Activated CD4-positive, CD25-positive, alpha-beta regulatory T cell treated with anti-CD3 and anti-CD28 coated beads, Interleukin-2, amount 50 U/mL, for 72 hours (primary cell): ENCODE results near the gene CERK.
"Not testable (repeated sequence)": the region's sequence is repeated elsewhere in the genome, so short reads cannot be mapped to it uniquely, and the experiment has no call there.

Experiments used
- DNase-seq: peaks from one replicate; pipeline ENCODE4 v3.0.0; 2021

The CERK gene

DNA sequence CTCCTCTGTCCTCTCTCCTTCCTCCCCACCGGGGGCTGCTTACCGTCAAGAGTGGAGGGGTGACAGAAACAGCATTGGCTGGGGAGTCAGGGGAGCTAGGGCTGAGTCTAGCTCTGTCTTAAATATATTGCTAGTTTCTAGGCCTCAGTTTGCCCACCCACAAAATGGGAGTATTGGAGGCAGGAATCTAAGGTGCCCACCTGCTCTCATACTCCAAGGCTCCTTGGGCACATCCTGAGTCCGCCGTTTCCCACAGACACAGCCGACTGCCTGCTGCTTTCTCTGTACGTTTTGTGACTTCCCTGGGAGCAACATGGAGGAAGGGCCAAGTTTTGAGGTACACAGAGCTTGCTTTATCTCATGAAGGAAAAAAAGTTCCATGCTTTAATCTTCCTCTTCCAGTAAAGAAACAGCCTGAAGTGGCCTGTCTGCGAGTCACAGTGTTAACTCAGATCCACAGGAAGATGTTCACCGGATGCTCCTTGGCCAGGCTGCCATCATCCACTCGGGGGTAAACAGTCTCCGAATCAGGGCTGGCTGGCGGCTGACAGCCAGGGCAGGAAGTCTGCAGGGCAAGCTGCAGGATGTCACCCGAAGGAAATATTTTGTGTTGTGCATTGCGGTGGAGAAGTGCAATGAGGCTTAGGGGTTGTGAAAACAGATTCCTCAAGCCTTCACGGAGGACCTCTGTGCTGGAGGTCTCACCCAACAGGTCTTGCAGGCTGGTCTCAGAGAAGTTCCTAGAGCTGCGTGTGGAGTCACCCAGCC lies 11.0 kb upstream of the CERK start:
- DNase-seq, result peak; percentile 50

DNA sequence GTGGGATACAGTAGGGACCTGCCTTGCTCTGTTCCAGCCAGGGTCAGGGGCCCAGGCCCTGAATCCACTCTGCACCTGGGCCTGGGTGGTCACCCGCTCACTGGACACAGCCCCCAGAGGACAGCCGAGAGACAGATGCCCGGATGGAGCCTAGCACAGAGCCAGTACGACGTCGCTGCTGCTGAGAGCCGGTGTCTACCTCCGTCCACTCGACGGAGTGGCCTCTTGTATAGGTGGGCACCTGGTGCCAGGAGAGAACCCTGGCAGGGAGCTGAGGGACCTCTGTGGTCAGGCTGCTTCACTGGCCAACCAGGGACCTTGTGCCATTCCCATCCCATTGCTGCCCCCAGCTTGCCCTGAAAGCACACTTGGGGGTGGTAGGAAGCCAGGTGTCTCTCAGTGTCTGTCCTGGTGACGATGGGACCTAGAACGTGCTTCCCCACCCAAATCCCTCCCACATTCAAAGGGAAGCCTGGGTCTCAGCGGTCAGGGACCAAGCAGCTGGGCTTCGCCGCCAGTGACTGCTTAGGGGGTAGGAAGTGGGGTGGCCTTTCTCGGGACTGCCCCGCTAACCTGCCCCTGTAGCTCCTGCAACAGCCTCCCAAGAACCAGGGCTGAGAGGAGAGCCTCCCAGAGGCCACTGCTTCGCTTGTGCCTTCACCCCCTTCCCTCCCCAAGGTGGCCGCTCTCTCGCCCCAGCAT lies 10.3 kb upstream of the CERK start:
- no peak for DNase-seq

DNA sequence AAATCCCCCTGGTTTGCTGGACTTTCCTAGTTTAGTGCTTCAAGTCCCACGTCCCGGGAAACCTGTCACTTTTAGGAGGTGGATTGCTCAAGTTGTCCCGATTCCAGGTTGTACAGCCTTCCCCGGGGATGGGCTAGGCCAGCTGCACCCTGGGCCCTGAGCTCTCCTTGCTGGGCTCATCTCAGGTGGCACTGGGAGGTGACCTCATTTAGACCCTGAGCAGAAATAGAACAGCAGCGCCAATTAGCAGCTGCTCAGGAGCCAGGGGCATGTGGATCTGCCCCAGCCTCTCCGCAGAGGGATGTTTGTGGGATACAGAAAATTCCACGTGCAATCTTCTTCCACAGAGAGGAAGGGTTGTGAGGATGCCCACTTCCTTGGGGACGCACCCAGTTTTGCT lies 9.6 kb upstream of the CERK start:
- DNase-seq, result no peak

DNA sequence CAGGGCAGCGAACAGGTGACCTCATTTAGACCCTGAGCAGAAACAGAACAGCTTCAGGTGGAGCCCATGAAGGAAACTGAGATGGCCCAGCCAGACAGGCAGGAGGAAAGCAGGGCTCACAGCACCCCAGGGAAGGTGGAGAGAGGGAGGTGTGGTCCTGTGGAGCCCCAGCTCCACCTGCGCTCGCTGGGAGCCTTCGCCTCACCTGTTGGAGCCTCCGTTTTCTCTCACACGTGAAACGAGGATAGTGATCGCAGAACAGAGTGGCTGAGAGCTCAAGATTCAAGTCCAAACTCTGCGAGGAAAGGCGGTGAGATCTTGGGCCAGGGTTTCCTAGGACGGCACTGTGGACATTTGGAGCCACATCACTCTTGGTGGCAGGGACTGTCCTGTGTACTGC lies 8.6 kb upstream of the CERK start:
- DNase-seq, result no peak

DNA sequence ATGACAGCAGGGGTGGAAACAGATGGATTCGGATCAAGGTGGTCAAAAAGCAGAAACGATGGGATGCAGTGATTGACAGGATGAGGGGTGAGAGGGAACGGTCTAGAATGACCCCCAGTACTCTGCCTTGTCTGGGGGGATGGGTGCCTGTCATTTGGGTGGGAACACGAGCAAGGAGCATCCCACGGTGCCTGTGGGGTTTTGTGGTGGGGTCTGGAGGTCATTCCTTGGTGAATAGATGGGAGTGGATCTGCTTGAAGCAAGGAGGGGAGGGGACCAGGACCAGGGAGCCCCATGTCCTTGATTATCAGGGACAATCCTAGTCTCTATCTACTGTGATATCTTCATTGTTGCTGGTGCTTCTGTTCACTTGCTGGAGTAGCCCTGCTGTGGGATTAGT lies 8.1 kb upstream of the CERK start:
- no peak for DNase-seq

DNA sequence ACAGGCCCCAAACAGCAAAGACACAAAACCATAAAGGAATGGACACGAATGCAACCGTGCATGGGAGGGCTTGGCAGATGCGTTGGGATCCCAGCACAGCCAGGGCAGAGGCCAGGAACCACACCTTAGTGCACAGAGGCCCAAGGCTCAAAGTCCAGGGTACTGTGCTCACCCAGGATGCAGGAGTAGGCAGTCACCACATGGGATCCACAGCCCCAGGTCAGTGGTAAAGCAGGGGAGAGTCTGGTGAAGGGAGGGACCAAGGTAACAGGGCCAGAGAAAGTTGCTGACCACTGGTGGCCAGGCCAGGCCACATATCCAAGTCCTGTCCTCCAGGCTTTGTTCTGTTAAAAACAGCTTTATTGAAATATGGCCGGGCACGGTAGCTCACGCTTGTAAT lies 6.5 kb upstream of the CERK start:
- DNase-seq, result no peak

DNA sequence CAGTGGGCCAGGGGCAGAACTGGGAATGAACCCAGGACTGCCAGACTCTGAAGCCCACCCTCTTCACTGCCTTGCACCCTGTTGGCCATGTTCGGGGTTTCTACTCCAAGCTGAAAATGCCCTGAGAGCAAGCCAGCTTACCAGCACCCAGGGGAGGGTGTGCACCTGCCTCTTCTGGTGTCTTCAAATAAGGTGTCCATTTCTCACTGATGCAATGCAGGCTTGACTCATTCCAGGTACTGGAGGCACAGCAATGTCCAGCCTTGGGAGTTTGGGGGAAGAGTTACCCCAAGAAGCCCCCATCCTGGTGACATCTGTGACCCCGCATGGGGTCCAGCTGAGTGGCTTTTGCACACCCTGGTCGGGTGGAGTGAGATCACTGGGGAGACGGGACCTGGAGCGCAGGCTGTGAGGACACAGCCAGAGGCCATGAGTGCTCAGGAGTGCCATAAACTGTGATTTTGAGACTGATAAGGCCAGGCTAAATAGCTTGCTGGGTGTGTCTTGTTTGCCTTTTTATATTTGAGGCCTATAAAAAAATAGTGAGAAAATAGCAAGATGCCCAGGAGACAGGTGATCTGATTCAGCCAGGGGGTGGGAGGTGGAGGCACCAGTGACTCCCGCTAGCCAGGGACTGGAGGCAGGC lies 4.6 kb upstream of the CERK start:
- no peak for DNase-seq

DNA sequence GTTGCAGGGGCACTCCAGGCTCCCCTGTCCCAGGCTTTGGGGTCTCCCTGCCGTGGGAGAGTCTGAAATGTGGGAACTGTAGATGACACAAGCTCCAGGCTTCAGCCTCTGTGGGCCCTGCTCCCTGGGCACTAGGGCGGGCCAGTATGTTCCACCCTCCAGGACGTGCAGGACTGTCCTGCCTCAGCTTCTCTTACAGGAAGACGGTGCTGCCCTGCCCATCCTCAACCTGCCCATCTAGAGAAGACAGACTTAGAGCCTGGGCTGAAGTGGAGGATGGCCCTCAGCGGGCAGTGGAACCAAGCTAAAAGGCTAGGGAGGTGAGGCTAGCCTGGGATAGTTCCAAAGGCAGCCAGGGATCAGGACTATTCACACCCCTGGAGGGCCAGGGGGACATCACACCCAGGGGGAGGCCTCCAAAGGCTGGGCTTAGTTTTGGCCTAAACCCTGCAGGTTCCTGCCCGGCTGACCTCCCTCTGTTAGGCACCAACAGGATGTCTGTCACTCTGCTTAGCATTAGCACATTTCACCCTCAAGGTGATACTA lies 4.0 kb upstream of the CERK start:
- DNase-seq, result no peak

DNA sequence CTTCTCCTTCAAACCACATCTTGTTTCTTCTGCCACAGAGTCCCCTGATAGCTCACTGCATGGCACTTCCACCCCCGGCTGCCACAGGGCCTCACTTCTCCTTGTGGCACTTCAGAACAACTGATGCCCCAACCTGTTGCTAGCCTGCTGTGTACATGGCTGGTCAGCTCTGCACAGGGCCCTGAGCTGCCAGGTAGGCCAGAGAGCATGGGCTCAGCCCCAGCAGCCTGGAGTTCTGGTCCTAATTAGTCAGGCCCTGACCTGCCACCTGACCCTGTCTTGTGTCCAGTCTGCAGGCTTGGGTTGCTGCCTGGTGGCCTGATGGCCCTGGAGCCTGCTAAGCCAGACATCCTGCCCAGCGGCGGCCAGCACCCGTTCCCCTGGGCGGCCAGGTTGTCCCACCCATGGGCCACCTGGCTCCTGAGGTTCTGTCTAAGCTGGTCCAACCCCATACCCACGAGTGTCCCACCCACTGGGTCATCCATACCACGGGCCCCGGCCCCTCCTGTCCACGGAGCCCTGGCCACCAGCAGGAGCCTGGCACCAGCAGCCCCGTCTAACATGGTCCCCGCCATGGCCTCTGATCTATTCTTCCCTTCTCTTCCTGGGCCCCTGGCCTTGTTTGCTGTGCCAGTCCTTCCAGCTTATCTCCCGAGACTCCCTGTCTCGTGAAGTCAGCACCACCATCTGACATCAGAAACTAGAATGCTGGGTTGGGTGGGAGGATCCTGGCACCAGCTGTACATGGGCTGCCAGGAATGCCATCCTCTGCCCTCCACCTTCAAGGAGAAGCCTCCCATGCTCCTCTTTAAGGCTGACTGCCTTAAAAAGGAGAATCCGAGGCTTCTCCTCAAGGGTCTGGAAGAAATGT lies 3.1 kb upstream of the CERK start:
- DNase-seq, result no peak

DNA sequence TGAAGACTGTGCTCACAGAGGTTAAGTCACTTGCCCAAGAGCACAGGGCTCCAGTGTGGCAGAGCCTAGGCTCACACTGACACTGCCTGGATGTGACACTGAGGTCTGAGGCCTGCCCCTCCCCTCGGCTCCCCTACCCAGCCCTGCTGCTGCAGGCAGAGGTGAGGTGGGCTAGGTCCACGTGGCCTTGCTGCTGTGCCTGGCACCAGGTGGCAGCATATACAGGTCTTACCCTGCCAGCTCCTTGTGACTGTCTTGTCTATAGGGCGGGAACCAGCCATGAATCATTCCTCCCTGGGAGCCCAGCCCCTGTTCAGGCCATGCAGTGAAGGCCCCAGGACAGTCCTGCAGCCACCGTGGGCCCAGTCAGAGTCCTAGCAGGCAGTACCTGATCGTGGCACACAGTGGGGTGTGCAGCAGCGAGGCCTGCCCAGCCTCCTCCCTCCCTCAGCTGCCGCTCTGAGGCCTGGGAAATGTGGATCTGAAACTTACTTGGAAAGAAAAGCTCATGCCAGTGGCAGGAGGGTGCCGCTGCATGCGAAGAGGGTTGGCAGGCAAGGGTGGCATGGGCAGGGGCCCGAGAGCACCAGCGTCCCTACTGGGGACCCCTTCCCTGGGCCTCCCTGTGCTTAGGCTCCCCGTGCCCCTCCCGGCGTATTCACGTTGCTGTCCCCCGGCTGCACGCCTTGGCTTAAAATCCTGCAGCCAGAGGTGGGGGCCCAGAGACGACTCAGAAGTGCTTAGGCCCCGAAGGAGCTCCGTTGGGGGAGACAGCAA lies 1.2 kb upstream of the CERK start:
- peak; percentile 57 for DNase-seq

DNA sequence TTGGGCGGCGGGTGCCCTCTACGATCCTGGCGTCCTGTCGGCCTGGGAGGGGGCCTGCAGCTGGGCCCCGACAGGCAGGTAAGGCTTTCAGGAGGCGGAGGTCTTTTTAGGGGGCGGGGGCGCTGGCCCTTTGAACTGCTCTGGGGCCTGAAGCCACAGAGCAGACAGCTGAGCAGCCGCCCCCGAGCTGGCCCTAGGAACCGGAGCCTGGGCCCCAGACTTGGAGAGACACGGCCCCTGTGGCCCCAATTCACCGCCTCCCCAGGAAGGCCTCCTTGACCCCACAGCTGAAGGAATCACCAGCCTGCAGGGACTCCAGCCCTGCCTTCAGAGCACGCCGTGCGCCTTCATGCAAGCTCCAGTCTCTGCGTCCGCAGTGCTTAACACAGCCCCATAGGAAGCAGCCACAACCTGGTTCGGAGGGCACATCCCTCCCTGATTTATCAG lies 618 bp upstream of the CERK start:
- DNase-seq, result no peak

DNA sequence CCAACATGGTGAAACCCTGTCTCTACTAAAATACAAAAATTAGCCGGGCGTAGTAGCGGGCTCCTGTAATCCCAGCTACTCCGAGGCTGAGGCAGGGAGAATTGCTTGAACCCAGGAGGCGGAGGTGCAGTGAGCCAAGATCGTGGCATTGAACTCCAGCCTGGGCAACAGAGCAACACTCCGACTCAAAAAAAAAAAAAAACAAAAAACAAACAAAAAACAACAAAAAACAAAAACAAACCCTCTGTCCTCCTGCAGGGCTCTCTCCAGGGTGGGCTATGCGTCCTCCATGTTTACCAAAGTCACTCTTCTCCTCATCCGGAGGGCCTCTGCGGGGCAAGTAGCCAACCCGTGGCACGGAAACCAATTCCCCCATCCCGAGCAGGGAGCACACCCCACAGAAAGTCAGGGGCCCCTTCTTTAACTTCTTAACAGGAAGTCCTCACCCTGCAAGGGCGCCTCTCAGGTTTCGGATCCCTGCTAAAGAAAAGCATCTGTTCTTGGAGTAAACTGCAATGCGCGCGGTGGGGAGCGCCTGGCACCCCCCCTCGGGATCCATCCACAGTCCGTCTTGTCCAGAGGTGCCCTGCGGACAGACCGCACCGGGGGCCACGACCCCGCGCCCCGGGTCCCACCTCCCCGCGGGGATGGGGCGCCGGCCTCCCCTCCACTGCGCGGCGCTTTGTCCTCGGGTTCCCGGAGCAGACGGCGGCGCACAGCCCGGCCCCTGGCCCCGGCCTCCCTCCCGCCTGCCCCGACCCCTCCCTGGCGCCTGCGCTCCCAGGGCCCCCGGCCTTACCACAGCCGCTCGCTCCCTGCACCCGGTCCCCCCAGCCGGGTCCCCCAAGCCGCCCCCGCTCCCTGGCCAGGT lies 712 bp downstream of the CERK start:
- DNase-seq, result peak; percentile 53

DNA sequence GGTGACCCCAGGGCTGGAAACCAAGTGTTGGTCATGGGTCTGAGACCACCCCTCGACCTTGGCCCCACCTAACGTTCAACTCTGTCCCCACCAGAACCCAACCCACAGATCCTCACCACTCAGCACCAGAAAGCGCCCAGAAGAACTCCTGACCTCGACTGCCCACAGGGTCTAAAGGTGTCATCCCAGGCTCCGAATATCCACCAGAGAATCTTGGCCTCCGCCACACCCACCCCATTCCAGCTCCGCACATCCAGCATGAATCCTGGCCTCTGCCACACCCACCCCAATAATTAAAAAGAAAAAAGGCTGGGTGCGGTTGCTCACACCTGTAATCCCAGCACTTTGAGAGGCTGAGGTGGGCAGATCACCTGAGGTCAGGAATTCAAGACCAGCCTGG lies 1.3 kb downstream of the CERK start:
- no peak for DNase-seq

DNA sequence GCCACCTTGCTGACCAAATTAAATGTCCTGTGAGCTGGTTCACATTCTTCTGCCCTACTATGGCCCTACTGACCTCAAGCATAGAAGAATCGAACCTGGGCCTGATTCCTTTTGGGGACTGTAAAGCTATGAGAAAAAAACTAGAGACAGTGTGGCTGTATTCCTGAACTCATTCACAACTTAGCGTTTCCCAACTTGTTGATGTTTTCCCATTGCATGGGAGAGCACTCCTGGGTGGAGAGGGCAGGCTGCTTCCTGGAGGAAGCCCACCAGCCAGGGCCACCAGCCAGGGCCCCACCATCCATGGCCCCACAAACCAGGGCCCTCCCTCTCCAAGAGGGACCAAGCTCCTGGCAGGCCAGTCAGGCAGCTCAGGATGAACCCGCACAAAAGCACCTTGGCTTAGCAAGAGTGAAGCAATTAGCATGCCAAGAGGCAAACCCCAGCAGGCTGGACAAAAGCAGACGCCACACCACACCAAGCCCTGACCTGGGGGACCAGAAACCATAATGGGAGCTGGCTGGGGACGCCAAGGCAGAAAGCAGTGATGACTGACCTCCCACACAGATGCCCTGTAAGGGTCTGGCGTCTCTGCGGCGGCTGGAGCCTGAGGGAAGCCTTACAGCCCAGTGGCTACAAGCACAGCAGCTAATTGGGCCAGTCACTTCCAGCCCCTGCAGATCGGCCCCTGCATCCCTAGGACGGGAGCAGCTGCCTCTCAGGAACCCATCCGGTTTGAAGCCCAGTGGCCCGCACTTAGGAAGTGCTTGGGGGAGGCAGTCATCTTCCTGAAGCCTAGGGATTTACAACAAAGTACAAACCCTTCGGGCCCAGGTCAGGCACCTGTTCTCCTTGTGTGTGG lies 2.1 kb downstream of the CERK start:
- DNase-seq, result no peak

DNA sequence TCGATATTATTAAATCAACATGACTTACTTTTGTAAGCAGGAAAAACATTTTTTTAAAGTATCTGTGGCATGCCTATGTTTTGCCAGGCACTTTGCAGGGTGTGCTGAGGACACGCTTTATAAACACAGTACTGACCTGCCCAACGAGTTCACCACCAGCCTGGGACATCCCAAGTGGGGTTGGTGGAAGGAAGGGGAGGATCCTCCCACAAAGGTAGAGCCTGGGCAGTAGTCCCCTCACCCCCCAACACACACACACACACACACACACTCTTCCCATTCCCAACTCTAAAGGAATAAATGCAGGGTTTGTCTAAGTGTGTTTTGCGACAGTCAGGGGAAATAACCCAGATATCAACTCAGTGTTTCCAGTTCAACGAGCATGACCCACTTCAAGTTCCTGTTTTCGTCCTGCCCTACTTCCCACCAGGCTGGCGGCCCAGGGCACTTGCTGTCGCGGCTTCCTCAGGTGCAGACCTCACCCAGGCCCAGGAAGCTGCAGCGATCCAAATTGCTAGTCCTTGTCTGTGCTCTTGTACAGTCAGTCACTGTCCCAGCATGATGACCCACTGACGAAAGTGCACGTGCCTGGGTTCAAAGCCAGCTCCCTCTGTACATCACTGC lies 3.1 kb downstream of the CERK start:
- peak; percentile 46 for DNase-seq

DNA sequence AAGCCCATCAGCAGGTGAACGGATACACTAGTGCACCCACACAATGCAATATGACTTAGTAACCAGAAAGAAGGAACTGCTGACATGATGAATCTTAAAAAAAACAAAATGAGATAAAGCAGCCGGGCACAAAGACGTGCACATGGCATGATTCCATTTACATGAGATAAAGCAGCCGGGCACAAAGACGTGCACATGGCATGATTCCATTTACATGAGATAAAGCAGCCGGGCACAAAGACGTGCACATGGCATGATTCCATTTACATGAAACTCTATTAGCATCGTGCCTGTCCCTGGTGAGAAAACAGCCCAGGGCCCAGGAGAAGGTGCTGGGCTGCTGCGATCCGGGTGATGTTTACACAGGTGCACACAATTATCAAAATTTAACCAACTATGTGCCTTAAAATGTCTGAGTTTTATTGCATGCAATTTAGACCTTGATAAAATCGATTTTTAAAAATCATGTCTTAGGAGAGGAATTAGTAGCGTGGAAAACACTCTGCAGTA lies 3.8 kb downstream of the CERK start:
- not testable (repeated sequence) for DNase-seq

DNA sequence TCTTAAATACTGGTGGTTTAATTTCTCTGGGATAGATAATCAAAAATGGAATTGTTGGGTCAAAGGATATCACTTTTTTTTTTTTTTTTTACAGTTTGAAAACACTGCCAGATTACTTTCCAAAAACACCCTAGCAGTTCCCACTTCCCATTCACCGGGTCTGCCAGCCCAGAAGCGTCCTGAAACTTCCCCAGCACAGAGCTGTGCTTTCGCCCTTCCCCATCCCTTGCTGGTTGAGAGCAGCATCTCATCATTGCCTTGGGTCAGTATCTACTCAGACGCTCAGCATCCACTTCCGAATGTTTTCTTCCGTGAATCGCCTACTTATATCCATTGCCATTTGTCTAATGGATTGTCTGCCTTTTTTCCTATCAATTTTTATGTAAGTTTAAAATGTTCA lies 5.5 kb downstream of the CERK start:
- DNase-seq, result no peak

DNA sequence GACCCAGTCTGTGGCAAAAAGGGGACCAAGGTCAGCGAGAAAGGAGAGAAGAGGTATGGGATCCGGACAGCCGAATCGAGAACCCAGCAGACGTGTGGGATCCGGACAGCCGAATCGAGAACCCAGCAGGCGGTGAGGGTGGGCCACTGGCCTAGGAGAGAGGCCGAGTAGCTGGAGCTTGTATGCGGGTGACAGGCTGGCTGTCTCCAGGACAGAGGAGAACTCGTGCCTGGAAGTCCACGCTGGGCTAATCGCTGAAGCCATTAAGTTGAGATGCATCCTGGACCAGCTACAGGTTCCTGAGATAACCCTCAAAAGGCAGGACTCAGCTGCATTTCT lies 6.0 kb downstream of the CERK start:
- DNase-seq, result no peak
